ENCODE measurements around the gene KCNIP1.
A peak's percentile ranks its signal among the peaks of the same experiment; 100 is the strongest.

The KCNIP1 gene

DNA sequence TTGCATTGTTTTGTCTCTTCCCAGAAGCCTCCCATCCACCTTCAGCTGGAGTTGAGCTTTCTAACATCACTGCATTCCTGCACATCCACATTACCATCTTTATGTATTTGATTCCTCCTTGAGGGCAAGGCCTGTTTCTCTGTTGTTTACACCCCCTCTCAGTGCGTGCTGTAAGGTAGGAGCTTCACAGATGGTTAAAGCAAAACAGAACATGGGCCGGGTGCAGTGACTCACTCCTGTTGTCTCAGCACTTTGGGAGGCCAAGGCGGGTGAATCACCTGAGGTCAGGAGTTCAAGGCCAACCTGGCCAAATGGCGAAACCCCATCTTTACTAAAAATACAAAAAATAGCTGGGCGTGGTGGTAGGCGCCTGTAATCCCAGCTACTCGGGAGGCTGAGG lies 110.9 kb downstream of the KCNIP1 start:
- Mint-ChIP-seq H3K4me1 (no peaks in the 10 kb centered on the region), H3K36me3 (ENCODE audit: low read depth) (no peaks in the 10 kb centered on the region), H3K27me3 (ENCODE audit: low read depth) (peaks cover 29% of the 10 kb centered on the region), H3K9me3 (no peaks in the 10 kb centered on the region), H3K4me3 (no peak overlapping the region), H3K27ac (no peak overlapping the region)
- TF ChIP-seq, protein P1, sequence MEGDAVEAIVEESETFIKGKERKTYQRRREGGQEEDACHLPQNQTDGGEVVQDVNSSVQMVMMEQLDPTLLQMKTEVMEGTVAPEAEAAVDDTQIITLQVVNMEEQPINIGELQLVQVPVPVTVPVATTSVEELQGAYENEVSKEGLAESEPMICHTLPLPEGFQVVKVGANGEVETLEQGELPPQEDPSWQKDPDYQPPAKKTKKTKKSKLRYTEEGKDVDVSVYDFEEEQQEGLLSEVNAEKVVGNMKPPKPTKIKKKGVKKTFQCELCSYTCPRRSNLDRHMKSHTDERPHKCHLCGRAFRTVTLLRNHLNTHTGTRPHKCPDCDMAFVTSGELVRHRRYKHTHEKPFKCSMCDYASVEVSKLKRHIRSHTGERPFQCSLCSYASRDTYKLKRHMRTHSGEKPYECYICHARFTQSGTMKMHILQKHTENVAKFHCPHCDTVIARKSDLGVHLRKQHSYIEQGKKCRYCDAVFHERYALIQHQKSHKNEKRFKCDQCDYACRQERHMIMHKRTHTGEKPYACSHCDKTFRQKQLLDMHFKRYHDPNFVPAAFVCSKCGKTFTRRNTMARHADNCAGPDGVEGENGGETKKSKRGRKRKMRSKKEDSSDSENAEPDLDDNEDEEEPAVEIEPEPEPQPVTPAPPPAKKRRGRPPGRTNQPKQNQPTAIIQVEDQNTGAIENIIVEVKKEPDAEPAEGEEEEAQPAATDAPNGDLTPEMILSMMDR (IDR thresholded peaks at IDR 0.05; ENCODE audit: unreplicated experiment in 3 of 3) = no peak

DNA sequence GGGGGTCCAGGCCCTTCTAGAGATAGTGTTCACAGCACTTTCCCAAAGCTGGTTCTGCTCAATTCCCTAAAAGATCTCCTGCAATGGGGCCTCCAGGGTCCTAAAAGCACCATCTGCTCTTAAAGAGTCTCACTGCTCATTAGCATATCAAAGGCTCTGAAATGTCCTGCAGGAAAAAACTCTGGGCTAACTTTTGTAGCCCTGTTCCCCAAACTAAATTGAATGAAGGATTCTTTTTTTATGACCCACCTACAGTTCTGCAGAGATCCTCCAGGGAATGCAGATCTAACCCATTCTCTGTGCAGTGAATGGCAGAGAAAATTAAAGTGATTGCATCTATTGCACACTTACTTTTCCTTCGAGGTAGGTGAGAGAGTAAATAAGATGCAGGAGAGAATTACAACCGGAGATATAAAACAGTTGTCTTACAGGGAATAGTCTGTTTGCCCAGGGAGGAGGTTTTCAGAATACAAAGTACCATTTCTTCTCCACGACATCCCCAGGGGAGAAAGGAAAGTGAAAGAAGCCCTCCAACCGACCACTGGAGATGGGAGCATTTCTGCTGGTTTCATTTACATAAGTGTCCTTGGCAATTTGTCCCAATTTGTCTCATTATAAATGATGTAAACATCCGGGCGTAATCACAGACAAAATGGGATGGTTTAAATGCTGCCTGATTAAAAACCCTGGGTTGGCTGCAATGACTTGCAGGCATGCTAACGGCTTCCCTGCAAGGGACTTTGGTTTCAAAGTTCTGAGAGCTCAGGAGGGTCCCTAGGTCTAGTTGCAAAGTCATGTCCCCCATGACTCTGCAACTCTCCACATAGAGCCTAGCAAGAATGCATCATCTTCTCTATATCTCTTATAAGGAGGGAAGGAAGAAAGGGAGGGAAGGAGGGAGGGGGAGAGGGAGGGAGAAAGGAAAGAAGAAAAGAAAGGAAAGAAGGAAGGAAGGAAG lies 114.0 kb downstream of the KCNIP1 start:
- H3K4me1 Mint-ChIP-seq = no peaks in the 10 kb centered on the region

DNA sequence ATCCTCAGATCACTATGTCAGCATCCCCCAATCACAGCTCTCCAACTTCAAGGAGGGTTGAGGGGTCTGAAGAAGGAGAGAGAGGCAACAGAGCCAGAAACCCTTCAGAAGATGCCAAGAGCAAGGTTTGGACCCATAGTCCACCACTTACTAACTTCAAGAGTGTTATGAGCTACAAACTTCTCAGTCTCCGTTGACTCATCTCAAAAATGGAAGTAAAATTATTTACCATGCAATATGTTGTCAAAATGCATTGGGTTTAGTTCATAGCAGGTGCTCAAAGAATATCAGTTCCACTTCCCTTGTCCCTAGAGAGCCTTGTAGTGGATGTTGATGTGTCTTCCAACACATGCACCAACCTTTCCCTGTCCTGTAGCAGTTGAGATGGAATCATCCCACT lies 116.0 kb downstream of the KCNIP1 start:
- Mint-ChIP-seq H3K4me3 (no peak overlapping the region), H3K27me3 (ENCODE audit: low read depth) (peaks cover 33% of the 10 kb centered on the region), H3K4me1 (no peaks in the 10 kb centered on the region), H3K9me3 (no peaks in the 10 kb centered on the region), H3K36me3 (ENCODE audit: low read depth) (no peaks in the 10 kb centered on the region), H3K27ac (no peak overlapping the region)
- TF ChIP-seq, protein P1 (IDR thresholded peaks at IDR 0.05; ENCODE audit: unreplicated experiment in 3 of 3) = no peak

More for the DNA sequence above, 114.0 kb downstream of the KCNIP1 start:
- TF ChIP-seq, protein P1 (IDR thresholded peaks at IDR 0.05; ENCODE audit: unreplicated experiment in 3 of 3) = no peak
- H3K4me3 Mint-ChIP-seq = no peak overlapping the region
- no peak overlapping the region for H3K27ac Mint-ChIP-seq
- H3K9me3 Mint-ChIP-seq = no peaks in the 10 kb centered on the region
- H3K36me3 Mint-ChIP-seq (ENCODE audit: low read depth) = no peaks in the 10 kb centered on the region
- H3K27me3 Mint-ChIP-seq (ENCODE audit: low read depth) = peaks cover 30% of the 10 kb centered on the region

DNA sequence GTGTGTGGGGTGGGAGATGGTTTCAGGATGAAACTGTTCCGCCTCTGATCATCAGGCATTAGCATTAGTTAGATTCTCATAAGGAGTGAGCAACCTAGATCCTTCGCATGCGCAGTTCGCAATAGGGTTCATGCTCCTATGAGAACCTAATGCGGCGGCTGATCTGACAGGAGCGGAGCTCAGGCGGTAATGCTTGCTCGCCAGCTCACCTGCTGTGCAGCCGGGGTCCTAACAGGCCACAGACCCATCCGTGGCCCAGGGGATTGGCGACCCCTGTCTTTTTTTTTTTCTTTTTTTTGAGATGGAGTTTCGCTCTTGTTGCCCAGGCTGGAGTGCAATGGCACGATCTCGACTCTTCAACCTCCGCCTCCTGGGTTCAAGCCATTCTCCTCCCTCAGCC lies 119.1 kb downstream of the KCNIP1 start:
- H3K4me1 Mint-ChIP-seq = peaks cover 4% of the 10 kb centered on the region
- H3K36me3 Mint-ChIP-seq (ENCODE audit: low read depth) = no peaks in the 10 kb centered on the region
- H3K4me3 Mint-ChIP-seq = no peak overlapping the region
- H3K27ac Mint-ChIP-seq = no peak overlapping the region
- H3K9me3 Mint-ChIP-seq = no peaks in the 10 kb centered on the region
- TF ChIP-seq, protein P1 (IDR thresholded peaks at IDR 0.05; ENCODE audit: unreplicated experiment in 3 of 3) = no peak
- H3K27me3 Mint-ChIP-seq (ENCODE audit: low read depth) = peaks cover 39% of the 10 kb centered on the region

DNA sequence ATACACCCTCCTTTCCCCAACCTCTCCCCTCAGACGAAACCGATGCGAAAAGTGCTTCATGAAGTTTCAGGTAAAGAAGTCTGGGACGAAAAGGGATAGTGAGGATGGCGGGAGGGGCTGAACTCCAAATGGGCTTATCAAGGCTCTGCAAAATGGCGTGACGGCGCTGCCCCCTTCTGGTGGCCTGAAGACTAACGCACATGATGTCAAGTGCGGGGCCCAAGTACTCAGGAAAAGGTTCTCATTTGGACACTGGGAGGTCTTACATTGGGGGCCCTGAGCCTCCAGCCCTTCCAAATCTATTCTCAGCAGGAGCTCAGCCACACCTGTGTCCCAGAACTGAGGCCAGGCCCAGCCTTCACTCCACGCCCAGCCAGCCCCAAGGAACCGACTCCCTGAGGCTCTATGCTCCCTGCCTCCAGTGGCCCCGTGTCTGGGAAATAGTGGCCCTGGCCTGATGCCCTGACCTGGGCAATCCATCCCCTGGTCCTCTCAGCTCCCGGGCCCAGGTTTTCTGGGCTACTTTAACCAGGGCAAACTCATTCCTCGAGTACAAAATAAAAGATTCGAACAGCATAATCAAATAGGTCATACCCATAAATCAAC lies 119.9 kb downstream of the KCNIP1 start:
- Mint-ChIP-seq H3K27me3 (ENCODE audit: low read depth) (peaks cover 40% of the 10 kb centered on the region), H3K4me3 (no peak overlapping the region), H3K36me3 (ENCODE audit: low read depth) (no peaks in the 10 kb centered on the region), H3K4me1 (peaks cover 8% of the 10 kb centered on the region), H3K9me3 (no peaks in the 10 kb centered on the region), H3K27ac (no peak overlapping the region)
- TF ChIP-seq, protein P1 (IDR thresholded peaks at IDR 0.05; ENCODE audit: unreplicated experiment in 3 of 3) = peak; percentile 55 to 69 (median 67)
